B cell (primary cell): ENCODE results near the gene ACYP1.

Experiments
- CTCF ChIP-seq: fragments of 200-600 bp; IDR thresholded peaks from one replicate; pipeline ENCODE4 v1.8.0; 2022; ENCODE audit warnings: antibody characterized with exemption, mild to moderate bottlenecking
- EZH2 ChIP-seq: IDR thresholded peaks from 2 replicates; pipeline ENCODE4 v1.6.1; 2012; ENCODE audit warnings: borderline replicate concordance, low read depth, mild to moderate bottlenecking, moderate library complexity, low read length; ENCODE audit not compliant: insufficient read depth, poor library complexity, severe bottlenecking

GRCh38 chr14:75054421-75054820 lies 9.4 kb downstream of the ACYP1 start:
- TF ChIP-seq CTCF: no peak
- no peak for TF ChIP-seq EZH2
